Common myeloid progenitor, CD34-positive (primary cell): ENCODE measurements around the gene TBL1X.

Experiments used
- CTCF ChIA-PET: fragments of 350-600 bp; sonication (Branson Sonifier 250); formaldehyde crosslinking; loops from one replicate; lab custom pipeline; 2021; ENCODE audit warnings: antibody characterized with exemption; lab: Charles Lee
- POLR2A ChIA-PET: fragments of 350-600 bp; sonication (Branson Sonifier 250); formaldehyde crosslinking; loops from one replicate; lab custom pipeline; 2021; ENCODE audit warnings: antibody characterized with exemption; lab: Charles Lee
- DNase-seq, 3 donors: peaks; one replicate each; pipeline versions ENCODE4 v3.0.0 to v3.0.0-alpha.2; 2013
- H3K27ac ChIP-seq, 2 experiments: 1 replicate in 1 of 2; 2 replicates in 1 of 2; pipeline ENCODE4 v1.7.0; 2013; ENCODE audit warnings: inconsistent platforms in 2 of 2, low read length in 2 of 2, mild to moderate bottlenecking in 2 of 2, low read depth in 1 of 2, moderate library complexity in 1 of 2; ENCODE audit not compliant: severe bottlenecking in 2 of 2, insufficient read depth in 1 of 2, poor library complexity in 1 of 2
- H3K27me3 ChIP-seq, 5 experiments: replicated peaks in 2 of 5; 1 replicate in 3 of 5; 2 replicates in 2 of 5; pipeline versions ENCODE4 v1.6.1 to v1.7.0; 2013; ENCODE audit warnings: low read length in 4 of 5, mild to moderate bottlenecking in 2 of 5, moderate library complexity in 2 of 5, inconsistent platforms in 1 of 5; ENCODE audit not compliant: insufficient read depth in 5 of 5, control insufficient read depth in 4 of 5
- H3K36me3 ChIP-seq, 4 experiments: 1 replicate in 2 of 4; 2 replicates in 2 of 4; pipeline versions ENCODE4 v1.6.1 to v1.7.0; 2013; ENCODE audit warnings: low read length in 3 of 4, control low read depth in 1 of 4, mild to moderate bottlenecking in 1 of 4; ENCODE audit not compliant: control insufficient read depth in 4 of 4, insufficient read depth in 4 of 4
- H3K4me1 ChIP-seq, 4 experiments: 1 replicate in 3 of 4; 2 replicates in 1 of 4; pipeline versions ENCODE4 v1.6.1 to v1.7.1; 2013; ENCODE audit warnings: low read length in 3 of 4, mild to moderate bottlenecking in 3 of 4, control low read depth in 1 of 4, inconsistent platforms in 1 of 4, moderate library complexity in 1 of 4; ENCODE audit not compliant: control insufficient read depth in 4 of 4, insufficient read depth in 4 of 4; ENCODE audit errors: control extremely low read depth in 1 of 4
- H3K4me3 ChIP-seq, 7 experiments: 1 replicate in 4 of 7; 2 replicates in 3 of 7; pipeline versions ENCODE4 v1.5.1 to v1.7.0; 2013; ENCODE audit warnings: mild to moderate bottlenecking in 7 of 7, low read length in 6 of 7, moderate library complexity in 6 of 7, inconsistent platforms in 2 of 7, low read depth in 2 of 7, control low read depth in 1 of 7; ENCODE audit not compliant: insufficient read depth in 4 of 7, control insufficient read depth in 1 of 7; ENCODE audit errors: extremely low read depth in 1 of 7
- H3K9me3 ChIP-seq, 5 experiments: 1 replicate in 4 of 5; 2 replicates in 1 of 5; pipeline versions ENCODE4 v1.6.1 to v1.7.1; 2013; ENCODE audit warnings: low read length in 4 of 5, mild to moderate bottlenecking in 2 of 5, inconsistent platforms in 1 of 5, low read depth in 1 of 5, moderate library complexity in 1 of 5; ENCODE audit not compliant: control insufficient read depth in 4 of 5, insufficient read depth in 2 of 5; ENCODE audit errors: control extremely low read depth in 1 of 5
- WGBS: methylation state at CpG from one replicate; pipeline ENCODE4 v1.1.5; 2013; ENCODE audit not compliant: insufficient coverage; 5-methylcytosine and 5-hydroxymethylcytosine counted together

Gene TBL1X

GRCh38 chrX:9495496-9495895, 30.6 kb downstream of the TBL1X start:
- Histone ChIP-seq H3K9me3 (no peaks in the 10 kb centered on the region), H3K4me3 (no peak overlapping the region), H3K36me3 (peaks cover 0 to 4% (median 0%) of the 10 kb centered on the region in 4 experiments), H3K4me1 (peaks cover 0 to 8% (median 2%) of the 10 kb centered on the region in 4 experiments), H3K27me3 (no peaks in the 10 kb centered on the region), H3K27ac (no peak overlapping the region)
- ChIA-PET POLR2A (no interaction called here), CTCF (no interaction called here)
- DNase-seq, result no peak
- WGBS, result 89% methylated on average over 9 of the region's 10 CpGs

DNA sequence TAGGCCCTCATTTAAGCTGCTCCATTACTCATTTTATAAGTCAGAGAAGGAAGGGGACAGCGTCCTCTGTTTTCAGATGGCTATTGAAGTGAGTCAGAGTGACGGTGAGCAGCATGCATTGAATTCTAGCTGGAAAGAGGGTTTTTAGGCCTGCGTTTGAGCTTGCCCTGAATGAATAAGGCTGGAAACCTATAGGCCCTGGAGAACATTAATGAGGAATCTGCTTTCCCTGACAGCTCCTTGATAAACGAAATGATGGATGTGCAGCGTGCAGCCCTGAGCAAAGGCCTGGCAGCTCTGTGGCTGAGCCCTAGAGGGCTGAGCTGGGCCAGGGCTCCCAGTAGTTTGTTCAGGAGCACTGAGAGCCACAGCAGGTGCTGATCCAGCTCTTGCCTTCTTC, 33.4 kb downstream of the TBL1X start:
- Histone ChIP-seq H3K9me3 (no peaks in the 10 kb centered on the region), H3K27me3 (no peaks in the 10 kb centered on the region), H3K4me1 (no peaks in the 10 kb centered on the region), H3K27ac (no peak overlapping the region), H3K36me3 (peaks cover 0 to 6% (median 3%) of the 10 kb centered on the region in 4 experiments), H3K4me3 (no peak overlapping the region)
- 79% methylated on average over 5 of the region's 5 CpGs for WGBS
- POLR2A ChIA-PET, result no interaction called here
- CTCF ChIA-PET, result no interaction called here
- no peak for DNase-seq

DNA sequence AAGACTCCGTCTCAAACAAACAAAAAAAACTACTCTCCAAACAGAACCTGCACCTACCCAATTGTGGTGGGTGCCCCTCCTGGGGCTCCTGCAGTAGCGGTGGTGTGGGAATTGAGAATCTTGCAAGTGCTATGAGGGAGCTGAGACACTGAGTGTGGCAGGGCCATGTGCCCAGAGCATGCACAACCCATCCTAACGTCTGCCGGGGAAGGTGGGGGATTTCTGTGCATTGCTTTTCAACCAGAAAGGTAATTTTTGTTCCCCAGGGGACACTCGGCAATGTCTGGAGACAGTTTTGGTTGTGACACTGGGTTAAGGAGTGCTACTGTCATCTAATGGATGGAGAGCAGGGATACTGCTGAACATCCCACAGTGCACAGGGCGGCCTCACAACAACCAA, 35.7 kb downstream of the TBL1X start:
- DNase-seq, result no peak
- CTCF ChIA-PET, result no interaction called here
- no peak overlapping the region for H3K4me3 ChIP-seq
- POLR2A ChIA-PET, result interaction anchor here (0.6 kb wide), 1 partner anchor 12 kb away, joined by 3 read pairs; no protein-coding TSS in a partner anchor
- H3K27me3 ChIP-seq, result no peaks in the 10 kb centered on the region
- no peaks in the 10 kb centered on the region for H3K4me1 ChIP-seq
- no peak overlapping the region for H3K27ac ChIP-seq
- 88% methylated on average over 3 of the region's 6 CpGs for WGBS
- no peaks in the 10 kb centered on the region for H3K9me3 ChIP-seq
- peaks cover 0 to 11% (median 3%) of the 10 kb centered on the region in 4 experiments for H3K36me3 ChIP-seq

- H3K4me1 ChIP-seq, result no peaks in the 10 kb centered on the region
- ChIA-PET CTCF (no interaction called here), POLR2A (interaction anchor here (0.6 kb wide), 1 partner anchor 11 kb away, joined by 3 read pairs; no protein-coding TSS in a partner anchor)
- H3K27ac ChIP-seq, result no peak overlapping the region
- H3K27me3 ChIP-seq, result no peaks in the 10 kb centered on the region
- no peaks in the 10 kb centered on the region for H3K9me3 ChIP-seq
- 92% methylated on average over 2 of the region's 2 CpGs for WGBS
- H3K4me3 ChIP-seq, result no peak overlapping the region
- DNase-seq, result peak; percentile 11 to 48 (median 24)
- H3K36me3 ChIP-seq, result peaks cover 0 to 11% (median 2%) of the 10 kb centered on the region in 4 experiments
These were observed 36.5 kb downstream of the TBL1X start for GRCh38 chrX:9501362-9501761.

DNA sequence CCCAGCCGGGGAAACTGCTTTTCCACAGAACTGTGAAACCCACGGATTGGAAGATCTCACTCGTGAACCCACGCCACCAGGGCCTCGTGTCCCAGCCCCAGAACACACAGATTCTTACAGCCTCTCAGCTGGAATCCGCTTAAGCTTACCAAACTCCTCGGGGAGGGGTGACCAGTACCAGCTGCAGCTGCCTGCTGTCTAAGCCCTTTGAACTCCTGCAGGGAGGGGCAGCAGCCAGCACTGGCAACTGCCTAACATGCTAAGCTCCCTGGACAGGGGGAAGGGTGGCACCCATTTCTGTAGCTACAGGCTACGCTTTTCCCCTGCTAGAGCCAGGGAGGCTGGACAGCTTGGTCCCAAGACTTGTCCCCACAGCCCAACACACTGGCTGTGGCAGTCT, 38.4 kb downstream of the TBL1X start:
- H3K4me3 ChIP-seq, result no peak overlapping the region
- H3K36me3 ChIP-seq, result peaks cover 0 to 11% (median 2%) of the 10 kb centered on the region in 4 experiments
- no peaks in the 10 kb centered on the region for H3K4me1 ChIP-seq
- ChIA-PET CTCF (no interaction called here), POLR2A (no interaction called here)
- 90% methylated on average over 6 of the region's 8 CpGs for WGBS
- no peaks in the 10 kb centered on the region for H3K9me3 ChIP-seq
- no peak for DNase-seq
- no peak overlapping the region for H3K27ac ChIP-seq
- no peaks in the 10 kb centered on the region for H3K27me3 ChIP-seq

- H3K36me3 ChIP-seq, result peaks cover 0 to 7% (median 0%) of the 10 kb centered on the region in 4 experiments
- H3K27ac ChIP-seq, result no peak overlapping the region
- H3K27me3 ChIP-seq, result no peaks in the 10 kb centered on the region
- ChIA-PET POLR2A (no interaction called here), CTCF (no interaction called here)
- no peak overlapping the region for H3K4me3 ChIP-seq
- 76% methylated on average over 2 of the region's 2 CpGs for WGBS
- H3K4me1 ChIP-seq, result peaks cover 0 to 2% (median under 1%) of the 10 kb centered on the region in 4 experiments
- H3K9me3 ChIP-seq, result peaks cover 0 to 2% (median 0%) of the 10 kb centered on the region in 5 experiments
- no peak for DNase-seq
These were observed 45.5 kb downstream of the TBL1X start for GRCh38 chrX:9510366-9510765.

DNA sequence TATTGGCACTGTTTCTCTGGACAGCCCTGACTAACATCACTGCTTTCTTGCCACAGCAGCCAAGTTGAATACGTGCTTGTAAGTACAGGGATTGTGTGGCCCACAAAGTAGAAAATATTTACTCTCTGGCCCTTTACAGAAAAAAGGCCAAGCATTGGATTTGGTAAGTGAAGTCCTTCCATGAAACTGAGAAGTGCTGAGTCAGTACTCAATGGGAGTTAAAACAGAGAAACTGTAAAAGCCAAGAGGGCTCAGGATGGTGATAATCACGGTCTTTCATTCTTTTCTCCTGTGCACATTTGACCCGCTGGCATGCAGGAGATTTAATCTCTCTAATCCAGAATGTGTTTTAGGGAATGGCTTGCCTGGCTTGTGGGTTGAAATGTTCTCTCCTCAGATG, 46.1 kb downstream of the TBL1X start:
- peaks cover 0 to 8% (median 4%) of the 10 kb centered on the region in 4 experiments for H3K4me1 ChIP-seq
- no peaks in the 10 kb centered on the region for H3K27me3 ChIP-seq
- DNase-seq, result no peak
- no peak overlapping the region for H3K27ac ChIP-seq
- no peak overlapping the region for H3K4me3 ChIP-seq
- H3K9me3 ChIP-seq, result peaks cover 0 to 2% (median 0%) of the 10 kb centered on the region in 5 experiments
- POLR2A ChIA-PET, result no interaction called here
- 60% methylated on average over 1 of the region's 3 CpGs for WGBS
- CTCF ChIA-PET, result no interaction called here
- H3K36me3 ChIP-seq, result peaks cover 0 to 7% (median 0%) of the 10 kb centered on the region in 4 experiments
